Mucosa of stomach (tissue), 1 donor: Measurements from ENCODE around the gene SOS2.

Experiments
- H3K27me3 ChIP-seq: one replicate; pipeline ENCODE4 v1.7.0; 2013; ENCODE audit warnings: mild to moderate bottlenecking, low read length; ENCODE audit not compliant: control insufficient read depth, insufficient read depth
- H3K36me3 ChIP-seq: one replicate; pipeline ENCODE4 v1.7.0; 2013; ENCODE audit warnings: low read length; ENCODE audit not compliant: control insufficient read depth, insufficient read depth
- H3K4me1 ChIP-seq: one replicate; pipeline ENCODE4 v1.7.0; 2013; ENCODE audit warnings: mild to moderate bottlenecking, low read length; ENCODE audit not compliant: control insufficient read depth, insufficient read depth
- H3K4me3 ChIP-seq: one replicate; pipeline ENCODE4 v1.7.0; 2013; ENCODE audit warnings: low read length
- H3K9ac ChIP-seq: one replicate; pipeline ENCODE4 v1.7.0; 2013; ENCODE audit warnings: mild to moderate bottlenecking, low read length, moderate library complexity
- H3K9me3 ChIP-seq: one replicate; pipeline ENCODE4 v1.7.0; 2013; ENCODE audit warnings: mild to moderate bottlenecking, low read length, moderate library complexity; ENCODE audit not compliant: control insufficient read depth
- donor health status: Pancreatic carcinoma.

SOS2 gene

GRCh38 chr14:50110323-50111037, 120.9 kb downstream of the SOS2 start:
- H3K9me3 ChIP-seq = no peaks in the 10 kb centered on the region
- H3K9ac ChIP-seq = no peak overlapping the region
- H3K27me3 ChIP-seq = no peaks in the 10 kb centered on the region
- no peaks in the 10 kb centered on the region for H3K36me3 ChIP-seq
- H3K4me1 ChIP-seq = peaks cover 4% of the 10 kb centered on the region
- H3K4me3 ChIP-seq = no peak overlapping the region

GRCh38 chr14:50109342-50109741, 122.0 kb downstream of the SOS2 start:
- no peaks in the 10 kb centered on the region for H3K4me1 ChIP-seq
- H3K9me3 ChIP-seq = no peaks in the 10 kb centered on the region
- H3K4me3 ChIP-seq = no peak overlapping the region
- no peak overlapping the region for H3K9ac ChIP-seq
- no peaks in the 10 kb centered on the region for H3K36me3 ChIP-seq
- H3K27me3 ChIP-seq = no peaks in the 10 kb centered on the region

- H3K4me1 ChIP-seq = no peaks in the 10 kb centered on the region
- no peaks in the 10 kb centered on the region for H3K9me3 ChIP-seq
- no peak overlapping the region for H3K4me3 ChIP-seq
- no peaks in the 10 kb centered on the region for H3K27me3 ChIP-seq
- no peak overlapping the region for H3K9ac ChIP-seq
- H3K36me3 ChIP-seq = no peaks in the 10 kb centered on the region
Measured at GRCh38 chr14:50107850-50108249, 123.5 kb downstream of the SOS2 start.

DNA sequence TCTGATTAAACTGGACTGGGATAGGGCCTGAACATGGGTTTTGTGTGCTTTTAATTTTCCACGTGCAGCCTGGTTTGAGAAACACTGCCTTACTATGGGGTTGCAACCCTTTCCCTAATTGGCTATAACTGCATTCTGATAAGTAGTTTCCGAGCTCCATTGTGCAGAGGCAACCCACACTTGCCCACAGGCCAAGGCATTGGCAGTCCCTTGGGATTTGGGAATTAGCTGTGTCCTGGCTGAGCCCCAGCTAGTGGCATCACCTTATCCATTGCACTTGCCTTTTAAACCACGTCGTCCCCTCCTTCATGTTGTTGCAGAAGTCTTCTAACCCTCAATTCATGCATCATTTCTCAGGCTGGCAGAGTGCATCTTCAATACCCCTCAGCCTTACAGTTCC, 125.2 kb downstream of the SOS2 start:
- Histone ChIP-seq H3K9ac (no peak overlapping the region), H3K27me3 (no peaks in the 10 kb centered on the region), H3K4me3 (no peak overlapping the region), H3K36me3 (no peaks in the 10 kb centered on the region), H3K4me1 (peaks cover 9% of the 10 kb centered on the region), H3K9me3 (no peaks in the 10 kb centered on the region)

DNA sequence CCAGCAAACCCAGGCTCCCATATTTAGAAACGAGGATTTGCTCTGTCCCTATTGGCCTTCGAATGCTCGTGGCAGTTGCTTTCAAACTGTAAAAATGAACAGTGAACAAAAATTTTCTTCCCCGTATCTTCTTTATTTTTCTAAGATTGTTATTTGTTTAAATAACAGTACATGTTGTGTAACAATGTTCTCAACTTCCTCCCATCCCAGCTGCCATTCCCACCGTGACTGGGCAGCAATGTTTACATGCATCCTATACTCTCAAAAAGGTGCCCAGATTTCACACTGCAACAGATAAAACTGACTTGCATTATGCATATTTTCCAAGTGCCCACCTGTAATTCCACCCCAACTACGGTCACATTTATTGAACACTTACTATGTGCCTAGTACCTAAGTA, 127.8 kb downstream of the SOS2 start:
- Histone ChIP-seq H3K36me3 (no peaks in the 10 kb centered on the region), H3K9me3 (no peaks in the 10 kb centered on the region), H3K4me1 (peaks cover 16% of the 10 kb centered on the region), H3K27me3 (no peaks in the 10 kb centered on the region), H3K4me3 (no peak overlapping the region), H3K9ac (no peak overlapping the region)

DNA sequence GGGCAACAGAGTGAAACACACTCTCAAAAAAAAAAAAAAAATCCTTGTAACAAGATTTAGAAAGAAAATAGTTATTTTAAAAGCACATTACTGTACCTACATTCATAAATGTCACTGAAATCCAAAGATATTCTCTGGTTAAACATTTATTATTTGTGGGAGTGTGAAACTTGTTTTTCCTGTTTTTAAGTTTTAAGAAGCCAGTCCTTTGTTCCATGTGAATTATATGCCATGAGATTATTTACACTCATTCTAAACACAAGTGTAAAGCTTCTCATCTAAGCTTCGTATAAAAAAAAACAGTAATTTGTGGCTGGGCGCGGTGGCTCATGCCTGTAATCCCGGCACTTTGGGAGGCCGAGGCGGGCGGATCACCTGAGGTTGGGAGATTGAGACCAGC, 130.0 kb downstream of the SOS2 start:
- no peak overlapping the region for H3K9ac ChIP-seq

GRCh38 chr14:50100805-50101204, 130.6 kb downstream of the SOS2 start:
- H3K27me3 ChIP-seq = no peaks in the 10 kb centered on the region
- H3K4me3 ChIP-seq = no peak overlapping the region
- no peaks in the 10 kb centered on the region for H3K9me3 ChIP-seq
- H3K36me3 ChIP-seq = no peaks in the 10 kb centered on the region
- H3K4me1 ChIP-seq = peaks cover 16% of the 10 kb centered on the region
- no peak overlapping the region for H3K9ac ChIP-seq

More for the DNA sequence above, 130.0 kb downstream of the SOS2 start:
- no peaks in the 10 kb centered on the region for H3K9me3 ChIP-seq
- H3K4me1 ChIP-seq = peaks cover 16% of the 10 kb centered on the region
- H3K4me3 ChIP-seq = no peak overlapping the region
- no peaks in the 10 kb centered on the region for H3K27me3 ChIP-seq
- no peaks in the 10 kb centered on the region for H3K36me3 ChIP-seq

DNA sequence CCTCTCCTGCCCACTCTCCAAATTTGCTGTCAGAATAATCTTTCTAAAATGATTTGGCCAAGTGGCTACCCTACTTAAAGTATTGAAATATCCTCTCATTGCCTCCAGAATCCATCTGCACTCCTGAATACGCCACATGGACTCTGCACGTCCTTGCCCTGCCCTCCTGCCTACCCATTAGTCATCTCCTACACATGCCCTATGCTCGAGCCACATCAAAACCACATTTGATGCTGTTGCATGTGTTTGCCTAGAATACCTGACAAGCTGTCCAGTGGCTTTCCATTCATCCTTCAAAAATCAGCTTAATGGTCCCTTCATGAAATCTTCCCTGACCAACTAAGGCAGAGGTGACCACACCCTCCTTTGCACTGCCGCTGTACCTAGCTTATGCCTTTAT, 132.0 kb downstream of the SOS2 start:
- Histone ChIP-seq H3K27me3 (no peaks in the 10 kb centered on the region), H3K4me3 (no peak overlapping the region), H3K4me1 (peaks cover 16% of the 10 kb centered on the region), H3K9me3 (no peaks in the 10 kb centered on the region), H3K9ac (no peak overlapping the region), H3K36me3 (no peaks in the 10 kb centered on the region)

GRCh38 chr14:50095895-50096294, 135.5 kb downstream of the SOS2 start:
- no peaks in the 10 kb centered on the region for H3K36me3 ChIP-seq
- no peaks in the 10 kb centered on the region for H3K27me3 ChIP-seq
- no peaks in the 10 kb centered on the region for H3K9me3 ChIP-seq
- H3K9ac ChIP-seq = no peak overlapping the region
- peaks cover 4% of the 10 kb centered on the region for H3K4me1 ChIP-seq
- no peak overlapping the region for H3K4me3 ChIP-seq

- Histone ChIP-seq H3K27me3 (no peaks in the 10 kb centered on the region), H3K4me1 (no peaks in the 10 kb centered on the region), H3K9ac (no peak overlapping the region), H3K4me3 (no peak overlapping the region), H3K9me3 (no peaks in the 10 kb centered on the region), H3K36me3 (no peaks in the 10 kb centered on the region)
Measured at GRCh38 chr14:50094056-50094755, 137.2 kb downstream of the SOS2 start.

DNA sequence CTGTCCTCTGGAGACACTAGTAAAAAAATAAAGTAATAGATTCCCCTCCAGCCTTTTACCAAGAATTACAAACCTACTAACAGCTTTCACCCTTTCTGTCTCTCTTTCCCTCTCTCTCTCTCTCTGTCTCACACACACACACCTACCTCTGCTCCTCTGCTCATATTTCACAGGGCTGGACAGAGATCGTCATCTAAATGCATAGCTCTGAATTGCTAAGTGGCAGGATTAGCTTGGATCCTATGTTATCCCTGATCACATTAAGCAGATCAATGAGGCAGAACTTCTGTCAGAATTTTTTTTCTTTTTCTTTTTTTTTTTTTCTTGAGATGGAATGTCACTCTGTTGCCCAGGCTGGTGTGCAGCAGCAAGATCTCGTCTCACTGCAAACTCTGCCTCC, 137.9 kb downstream of the SOS2 start:
- no peaks in the 10 kb centered on the region for H3K9me3 ChIP-seq
- no peaks in the 10 kb centered on the region for H3K4me1 ChIP-seq
- H3K27me3 ChIP-seq = no peaks in the 10 kb centered on the region
- H3K4me3 ChIP-seq = no peak overlapping the region
- no peaks in the 10 kb centered on the region for H3K36me3 ChIP-seq
- H3K9ac ChIP-seq = no peak overlapping the region

- no peak overlapping the region for H3K4me3 ChIP-seq
- no peaks in the 10 kb centered on the region for H3K9me3 ChIP-seq
- no peaks in the 10 kb centered on the region for H3K27me3 ChIP-seq
- no peaks in the 10 kb centered on the region for H3K4me1 ChIP-seq
- no peaks in the 10 kb centered on the region for H3K36me3 ChIP-seq
- H3K9ac ChIP-seq = no peak overlapping the region
Measured at GRCh38 chr14:50092006-50092555, 139.3 kb downstream of the SOS2 start.
